ENCODE data around the gene RASGRF2.
"Not testable (repeated sequence)": the region's sequence is repeated elsewhere in the genome, so short reads cannot be mapped to it uniquely, and the experiment has no call there.

DNA sequence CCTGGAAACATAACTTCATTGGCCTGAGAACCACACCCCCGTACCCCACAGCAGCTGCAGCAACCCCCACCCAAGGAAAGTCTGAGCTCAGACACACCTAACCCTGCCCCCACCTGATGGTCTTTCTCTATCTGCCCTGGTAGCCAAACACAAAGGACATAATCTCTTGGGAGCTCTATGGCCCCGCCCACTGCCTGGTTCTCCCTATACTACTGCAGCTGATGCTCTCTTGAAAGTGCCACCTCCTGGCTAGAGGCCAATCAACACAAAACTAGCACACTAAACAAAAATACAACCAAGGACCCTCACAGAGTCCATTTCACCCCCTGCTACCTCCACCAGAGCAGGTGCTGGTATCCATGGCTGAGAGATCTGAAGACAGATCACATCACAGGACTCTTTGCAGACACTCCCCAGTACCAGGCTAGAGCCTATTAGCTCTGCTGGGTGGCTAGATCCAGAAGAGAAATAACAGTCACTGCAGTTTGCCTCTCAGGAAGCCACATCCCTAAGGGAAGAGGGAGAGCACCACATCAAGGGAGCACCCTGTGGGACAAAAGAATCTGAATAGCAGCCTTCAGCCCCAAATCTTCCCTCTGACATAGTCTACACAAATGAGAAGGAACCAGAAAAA, 310.3 kb downstream of the RASGRF2 start:
- TF ChIP-seq POLR2AphosphoS5 (IDR thresholded peaks at IDR 0.05; ENCODE audit: borderline replicate concordance, low read depth, low read length); EZH2 (IDR thresholded peaks at IDR 0.05); FOXP2 (optimal IDR thresholded peaks at IDR 0.05; ENCODE audit: control extremely low read depth, extremely low read length, insufficient read depth): not testable (repeated sequence)
